ENCODE results near the gene ANXA9. TPM values are rescaled to one million over a fixed set of nuclear protein-coding genes. Genes with fewer than 3 reads are reported as not detected.

ANXA9 gene
- total RNA-seq, 2 donors from 2014 or later, result not detected

DNA sequence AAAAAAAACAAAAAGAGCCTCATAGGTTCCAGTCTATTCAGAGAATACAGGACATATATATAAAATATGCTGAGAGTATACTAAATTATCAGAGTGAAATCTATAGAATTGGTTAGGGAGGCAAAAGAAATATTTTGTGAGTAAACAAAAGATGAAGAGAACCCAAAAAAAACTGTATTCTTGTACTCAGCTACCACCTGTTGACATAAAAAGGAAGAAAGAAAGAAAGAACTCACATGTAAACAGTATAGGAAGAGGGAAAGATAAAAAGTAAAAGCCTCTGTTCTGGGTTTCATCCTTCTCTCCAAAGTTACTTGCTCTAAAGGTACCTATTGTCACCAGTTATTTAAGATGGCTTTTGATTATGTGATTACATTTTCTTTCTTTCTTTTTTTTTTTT is 44.4 kb downstream of the ANXA9 start:
- ATAC-seq (no peak), DNase-seq (no peak)
- intact Hi-C loops (cut with DNase I, micrococcal nuclease), result loop anchor here in 1 of 2 donors (10.0 kb wide), 1 partner anchor 128 kb away; the partner anchor contains the start of gene TNFAIP8L2

DNA sequence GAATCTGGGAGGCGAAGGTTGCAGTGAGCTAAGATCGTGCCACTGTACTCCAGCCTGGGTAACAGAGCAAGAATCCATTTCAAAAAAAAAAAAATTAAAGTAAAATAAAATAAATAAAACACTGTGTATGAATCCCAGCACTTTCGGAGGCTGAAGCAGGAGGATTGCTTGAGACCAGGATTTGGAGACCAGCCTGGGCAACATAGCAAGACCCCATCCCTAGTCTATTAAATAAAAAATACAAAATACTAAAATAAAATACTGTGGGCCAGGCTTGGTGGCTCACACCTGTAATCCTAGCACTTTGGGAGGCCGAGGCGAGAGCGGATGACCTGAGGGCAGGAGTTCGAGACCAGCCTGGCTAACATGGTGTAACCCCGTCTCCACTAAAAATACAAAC is 50.1 kb downstream of the ANXA9 start:
- no peak for ATAC-seq
- intact Hi-C loops (cut with DNase I, micrococcal nuclease), result no loop called here
- no peak for DNase-seq

GRCh38 chr1:151035167-151035566 is 53.1 kb downstream of the ANXA9 start:
- intact Hi-C loops (cut with DNase I, micrococcal nuclease), result no loop called here
- DNase-seq, result no peak

DNA sequence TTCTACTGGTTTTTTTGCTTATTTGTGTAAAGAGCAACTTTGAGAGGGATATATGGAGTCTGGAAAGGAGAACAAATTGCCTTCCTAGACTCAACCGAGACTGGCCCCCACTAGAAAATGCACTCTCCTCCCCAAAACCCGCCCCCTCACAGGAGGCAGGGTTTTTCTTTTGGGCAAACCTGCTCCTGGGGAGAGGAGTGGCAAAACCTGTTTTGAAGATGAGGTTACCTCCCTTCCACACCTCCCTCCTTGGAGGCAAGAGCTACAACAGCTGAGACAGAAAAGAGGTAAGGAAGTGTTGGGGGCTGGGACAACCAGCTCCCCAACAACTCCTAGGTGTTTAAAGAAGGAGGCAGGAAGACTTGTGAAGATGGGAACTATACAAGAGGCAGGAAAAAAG is 54.3 kb downstream of the ANXA9 start, which contains the start of gene BNIPL:
Gene BNIPL (plus strand): TSS at position 231 of the 400 bp plus-strand sequence. CDS start 140 bp downstream, at position 371.
- ATAC-seq, result no peak
- intact Hi-C loops (cut with DNase I, micrococcal nuclease), result no loop called here
- no peak for DNase-seq

More at GRCh38 chr1:151035167-151035566, 53.1 kb downstream of the ANXA9 start:
- no peak for ATAC-seq

DNA sequence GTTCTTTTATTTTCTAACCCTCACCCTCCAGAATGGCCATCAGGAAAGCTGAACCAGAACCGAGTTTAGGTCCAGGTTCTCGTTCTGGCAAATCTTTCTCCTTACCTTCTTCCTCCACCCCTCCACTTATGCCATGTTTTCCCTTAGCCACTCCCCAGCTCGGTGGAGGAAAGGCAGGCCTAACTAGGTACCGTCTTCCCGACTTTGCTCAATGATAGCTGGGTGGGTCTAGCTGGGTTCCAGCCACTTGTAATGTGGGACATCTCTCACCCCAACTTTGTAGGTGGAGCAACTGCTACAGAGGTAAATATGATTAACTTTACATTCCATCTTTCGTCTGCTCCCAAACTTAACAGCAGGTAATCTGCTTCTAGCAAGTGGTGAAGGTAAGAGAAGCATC is 54.9 kb downstream of the ANXA9 start:
- intact Hi-C loops (cut with DNase I, micrococcal nuclease), result no loop called here
- no peak for ATAC-seq
- DNase-seq, result no peak

- no peak for ATAC-seq
- DNase-seq, result no peak
- intact Hi-C loops (cut with DNase I, micrococcal nuclease), result no loop called here
Observed at GRCh38 chr1:151039521-151039920, 57.4 kb downstream of the ANXA9 start.

DNA sequence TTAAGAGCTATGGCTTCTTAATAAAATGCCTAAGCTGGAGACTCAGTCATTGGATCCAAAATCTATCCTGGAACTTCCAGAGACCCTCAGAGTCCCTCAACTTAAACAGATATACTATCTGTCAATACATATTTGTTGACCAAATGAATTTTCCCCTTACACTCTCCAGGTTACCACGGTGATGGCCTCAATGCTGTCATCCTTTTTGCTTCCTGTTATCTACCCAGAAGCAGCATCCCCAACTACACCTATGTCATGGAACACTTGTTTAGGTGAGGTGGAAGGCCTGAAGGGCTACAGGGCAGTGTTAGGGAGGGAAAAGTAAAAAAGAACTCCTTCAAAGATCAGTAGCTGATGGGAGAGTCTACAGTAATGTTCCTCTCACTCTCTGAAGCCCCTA is 61.1 kb downstream of the ANXA9 start:
- no peak for DNase-seq
- intact Hi-C loops (cut with DNase I, micrococcal nuclease), result no loop called here
- ATAC-seq, result no peak

Other genes with a start within 250 kb of the ANXA9 start
- gene CTSS, start 216.5 kb upstream of the ANXA9 start, total RNA-seq, result 100 to 1,000 TPM; 576 to 638 TPM
- gene CTSK, start 174.0 kb upstream of the ANXA9 start, total RNA-seq, result 10 to 100 TPM; 23.8 to 49.6 TPM
- gene ARNT, start 105.7 kb upstream of the ANXA9 start, total RNA-seq, result 10 to 100 TPM; 36.9 to 43.1 TPM
- gene CTXND2, start 95.2 kb upstream of the ANXA9 start, total RNA-seq, result not detected
- gene SETDB1, start 55.9 kb upstream of the ANXA9 start, total RNA-seq, result 10 to 100 TPM; 35.7 to 38.9 TPM
- 100 to 1,000 TPM; 179 to 205 TPM for gene CERS2, start 7.5 kb upstream of the ANXA9 start, total RNA-seq
- gene MINDY1, start 24.6 kb downstream of the ANXA9 start, total RNA-seq, result 10 to 100 TPM; 43.5 to 50.4 TPM
- 10 to 100 TPM; 18.9 to 19.0 TPM for gene PRUNE1, start 26.2 kb downstream of the ANXA9 start, total RNA-seq
- under 1 TPM; 0.61 to 0.75 TPM for gene BNIPL, start 54.3 kb downstream of the ANXA9 start, total RNA-seq
- 1 to 10 TPM; 3.0 to 4.1 TPM for gene C1orf56, start 65.5 kb downstream of the ANXA9 start, total RNA-seq
- 10 to 100 TPM; 65.5 to 74.4 TPM for gene CDC42SE1, start 77.3 kb downstream of the ANXA9 start, total RNA-seq
- under 1 TPM; 0.21 to 0.81 TPM for gene MLLT11, start 78.1 kb downstream of the ANXA9 start, total RNA-seq
- 10 to 100 TPM; 14.7 to 15.8 TPM for gene GABPB2, start 88.5 kb downstream of the ANXA9 start, total RNA-seq
- 1 to 10 TPM; 2.7 to 2.8 TPM for gene SEMA6C, start 164.3 kb downstream of the ANXA9 start, total RNA-seq
- 1 to 10 TPM in 1 of 2 donors, under 1 TPM in 1; 0.40 to 2.8 TPM for gene TNFAIP8L2, start 174.4 kb downstream of the ANXA9 start, total RNA-seq
- 1 to 10 TPM; 6.8 to 9.2 TPM for gene LYSMD1, start 183.6 kb downstream of the ANXA9 start, total RNA-seq
- 10 to 100 TPM; 22.6 to 26.2 TPM for gene SCNM1, start 183.9 kb downstream of the ANXA9 start, total RNA-seq
- gene TMOD4, start 193.7 kb downstream of the ANXA9 start, total RNA-seq, result 1 to 10 TPM; 1.2 to 1.6 TPM
- 10 to 100 TPM; 34.4 TPM for gene VPS72, start 207.9 kb downstream of the ANXA9 start, total RNA-seq
- 10 to 100 TPM; 36.2 to 49.3 TPM for gene PIP5K1A, start 216.3 kb downstream of the ANXA9 start, total RNA-seq

Data from left colon (tissue), 2 donors.